ENCODE measurements around the gene LGALS3.

Gene LGALS3

GRCh38 chr14:55191203-55192053 is 62.4 kb downstream of the LGALS3 start, which contains the start of gene DLGAP5:
Gene DLGAP5 (minus strand): TSS chr14:55191585. CDS start chr14:55189179, 2,406 bp downstream.
- peak; percentile 74 to 87 for DNase-seq (ENCODE audit: low read depth in 2 of 2)

GRCh38 chr14:55192054-55192621 is 63.1 kb downstream of the LGALS3 start:
- DNase-seq (ENCODE audit: low read depth in 2 of 2), result no peak

- no peak for DNase-seq (ENCODE audit: low read depth in 2 of 2)
Observed at GRCh38 chr14:55194656-55195355, 65.8 kb downstream of the LGALS3 start.

Measured in stimulated activated CD4-positive, alpha-beta T cell treated with anti-CD3 and anti-CD28 coated beads, Interleukin-4, amount 100 ng/mL, for 48 hours (primary cell).